Endothelial cell of umbilical vein (primary cell): ENCODE results near the gene TMUB2. TPM values are rescaled to one million over a fixed set of nuclear protein-coding genes. Genes with fewer than 3 reads are reported as not detected.

Source experiments
- BruUV-seq: library from RNA; stranded (reverse); fragments of 400-500 nt; replicated peaks from 2 replicates; lab custom pipeline; 2021; lab: Mats Ljungman, UMichigan
- CTCF ChIA-PET: fragments of 300-600, 350-600 bp; sonication (Branson Sonifier 250); formaldehyde crosslinking; loops from one replicate; lab custom pipeline; 2021; ENCODE audit warnings: antibody characterized with exemption, inconsistent platforms; lab: Charles Lee
- POLR2A ChIA-PET: fragments of 300-600, 350-600 bp; sonication (Branson Sonifier 250); formaldehyde crosslinking; loops from one replicate; lab custom pipeline; 2021; ENCODE audit warnings: antibody characterized with exemption, inconsistent platforms; lab: Charles Lee
- DNase-seq: peaks from one replicate; pipeline ENCODE4 v3.0.0-alpha.2; 2011; ENCODE audit warnings: low read depth, low spot score
- FAIRE-seq: peaks from 2 replicates; lab custom pipeline; 2011; peaks lifted over from hg19 to GRCh38; lab: Jason Lieb, UNC
- H2AFZ ChIP-seq: 2 replicates; pipeline ENCODE4 v1.6.0; 2012; ENCODE audit warnings: low read depth, low read length, control low read depth, inconsistent platforms
- H3K27ac ChIP-seq: 2 replicates; pipeline ENCODE4 v1.5.1; 2011; ENCODE audit warnings: low read depth, mild to moderate bottlenecking, control low read depth, low read length, moderate library complexity; ENCODE audit not compliant: insufficient read depth
- H3K27me3 ChIP-seq, 2 experiments: 2 replicates each; pipeline versions ENCODE4 v1.6.0 to v1.6.1; 2011; ENCODE audit warnings: low read length in 2 of 2, mixed read lengths in 1 of 2; ENCODE audit not compliant: control insufficient read depth in 2 of 2, insufficient read depth in 2 of 2
- H3K36me3 ChIP-seq, 2 experiments: 2 replicates in 1 of 2; 3 replicates in 1 of 2; pipeline ENCODE4 v1.5.1; 2011; ENCODE audit warnings: low read length in 2 of 2, mild to moderate bottlenecking in 1 of 2, moderate library complexity in 1 of 2; ENCODE audit not compliant: control insufficient read depth in 2 of 2, insufficient read depth in 2 of 2; ENCODE audit errors: extremely low read depth in 1 of 2
- H3K4me1 ChIP-seq: 3 replicates; pipeline ENCODE4 v1.5.1; 2011; ENCODE audit warnings: mild to moderate bottlenecking, low read length; ENCODE audit not compliant: control insufficient read depth, insufficient read depth; ENCODE audit errors: extremely low read depth
- H3K4me2 ChIP-seq: 2 replicates; pipeline ENCODE4 v1.6.1; 2011; ENCODE audit warnings: low read length, control low read depth, mixed read lengths; ENCODE audit not compliant: insufficient read depth
- H3K4me3 ChIP-seq, 3 experiments: fragments of 200-600 bp in 1 of 3; sonication (generic), shearing (Covaris generic) in 1 of 3; replicated peaks in 1 of 3; 2 replicates each; pipeline ENCODE4 v1.5.1; 2011 to 2016; ENCODE audit warnings: control low read depth in 3 of 3, low read length in 3 of 3, mild to moderate bottlenecking in 2 of 3, inconsistent platforms in 1 of 3, low read depth in 1 of 3, moderate library complexity in 1 of 3; ENCODE audit not compliant: insufficient read depth in 1 of 3
- H3K79me2 ChIP-seq: 2 replicates; pipeline ENCODE4 v1.6.0; 2012; ENCODE audit warnings: low read length, inconsistent platforms; ENCODE audit not compliant: control insufficient read depth, insufficient read depth
- H3K9ac ChIP-seq: replicated peaks from 2 replicates; pipeline ENCODE3; 2011; ENCODE audit warnings: low read length, control low read depth; ENCODE audit not compliant: insufficient read depth; ENCODE audit errors: extremely low read depth
- H3K9me1 ChIP-seq: replicated peaks from 3 replicates; pipeline ENCODE4 v1.6.0; 2011; ENCODE audit warnings: mild to moderate bottlenecking, low read length; ENCODE audit not compliant: control insufficient read depth, insufficient read depth; ENCODE audit errors: extremely low read depth
- H3K9me3 ChIP-seq: replicated peaks from 2 replicates; pipeline ENCODE4 v1.5.1; 2012; ENCODE audit warnings: low read length, inconsistent platforms; ENCODE audit not compliant: control insufficient read depth, insufficient read depth
- H4K20me1 ChIP-seq: replicated peaks from 2 replicates; pipeline ENCODE3; 2011; ENCODE audit warnings: mild to moderate bottlenecking, low read length; ENCODE audit not compliant: control insufficient read depth, insufficient read depth; ENCODE audit errors: extremely low read depth
- EZH2 ChIP-seq: IDR thresholded peaks from 2 replicates; pipeline ENCODE4 v1.6.1; 2012; ENCODE audit warnings: borderline replicate concordance, low read depth, mild to moderate bottlenecking, moderate library complexity, low read length, inconsistent platforms; ENCODE audit not compliant: severe bottlenecking
- FOS ChIP-seq: IDR thresholded peaks from 2 replicates; pipeline ENCODE4 v1.6.1; 2011; ENCODE audit warnings: mild to moderate bottlenecking, low read length, moderate library complexity, borderline replicate concordance; ENCODE audit not compliant: insufficient read depth
- GATA2 ChIP-seq: IDR thresholded peaks from 2 replicates; pipeline ENCODE4 v1.7.0; 2011; ENCODE audit warnings: low read depth, mild to moderate bottlenecking, moderate library complexity, mixed read lengths, low read length; ENCODE audit not compliant: insufficient read length, insufficient read depth
- JUN ChIP-seq: IDR thresholded peaks from 2 replicates; pipeline ENCODE4 v1.6.1; 2011; ENCODE audit warnings: borderline replicate concordance, low read depth; ENCODE audit not compliant: insufficient read length, insufficient read depth
- MYC ChIP-seq: IDR thresholded peaks from one replicate; pipeline ENCODE4 v1.6.1; 2011; ENCODE audit warnings: mild to moderate bottlenecking, low read depth, low read length
- POLR2A ChIP-seq: IDR thresholded peaks from 2 replicates; pipeline ENCODE4 v1.6.1; 2012; ENCODE audit warnings: low read depth, mild to moderate bottlenecking, control low read depth, low read length
- POLR2AphosphoS5 ChIP-seq: IDR thresholded peaks from 2 replicates; pipeline ENCODE4 v1.6.1; 2012; ENCODE audit warnings: low read depth, mild to moderate bottlenecking, control low read depth, low read length, moderate library complexity; ENCODE audit not compliant: insufficient read depth
- dilution Hi-C: fragments of 300-500 bp; cut with MboI; formaldehyde crosslinking; loops from one replicate; pipeline ENCODE4 v1.15.0; 2019; ENCODE audit warnings: low sequenced_read_pairs; ENCODE audit not compliant: extremely low pct_ligation_motif_present
- intact Hi-C: fragments of 100-400 bp; cut with micrococcal nuclease; formaldehyde crosslinking; loops from one replicate; pipeline ENCODE4 v1.10.0; 2022
- polyA plus RNA-seq, 4 experiments: library from polyadenylated mRNA; depleted of rRNA in 3 of 4; stranded (reverse) in 3 of 4; unstranded in 1 of 4; fragments of >200 nt; gene quantifications; 2 replicates each; pipeline versions ENCODE4 v1.2.1 to v1.2.3, GENCODE V29; 2011 to 2012; ENCODE audit warnings: missing spikeins in 1 of 4
- total RNA-seq: library from RNA; stranded (reverse); gene quantifications from 2 replicates; pipeline ENCODE4 v1.2.3, GENCODE V29; 2021
- TF ChIP-seq, protein P1 (sequence below): IDR thresholded peaks from 2 replicates; pipeline ENCODE4 v1.6.1; 2011; ENCODE audit not compliant: insufficient read depth, insufficient read length
- TF ChIP-seq, protein P2 (sequence below), 2 donors: IDR thresholded peaks; 1 replicate in 1 of 2; 2 replicates in 1 of 2; pipeline ENCODE4 v1.5.1; 2011; ENCODE audit warnings: low read length in 2 of 2, mild to moderate bottlenecking in 2 of 2, moderate library complexity in 2 of 2, control low read depth in 1 of 2, inconsistent platforms in 1 of 2, low read depth in 1 of 2; ENCODE audit not compliant: insufficient read depth in 1 of 2; ENCODE audit errors: extremely low read depth in 1 of 2

The TMUB2 gene
- total and polyA plus RNA-seq, 2 donors (not counting 3 experiments of a cell fraction or from before 2014, with no cell fraction given): 43.6 to 72.5 TPM

DNA sequence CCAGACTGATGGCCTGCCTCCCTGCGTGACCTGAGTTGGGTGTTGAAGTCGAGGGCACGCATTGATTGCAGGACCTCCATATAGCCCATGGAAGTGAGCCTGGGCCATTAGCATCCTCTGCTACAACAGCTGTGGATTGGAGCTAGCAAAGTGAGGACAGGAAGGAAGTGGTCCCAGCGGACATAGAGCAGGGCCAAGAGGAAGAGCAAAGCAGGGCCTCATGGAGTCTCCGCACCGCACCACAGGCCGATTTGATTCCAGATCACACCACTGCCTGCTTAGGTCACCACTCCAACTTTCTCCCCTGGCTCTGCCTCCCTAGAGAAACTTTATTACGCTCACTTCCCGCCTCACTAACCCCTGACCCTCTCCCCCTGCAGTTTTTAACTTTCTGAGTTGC, 43.4 kb downstream of the TMUB2 start:
- CTCF ChIA-PET: no interaction called here
- POLR2A ChIA-PET: no interaction called here
- Histone ChIP-seq H2AFZ (no peak overlapping the region), H3K9me3 (no peaks in the 10 kb centered on the region), H3K27me3 (no peaks in the 10 kb centered on the region), H3K27ac (no peak overlapping the region), H3K36me3 (no peaks in the 10 kb centered on the region), H3K4me3 (no peak overlapping the region), H3K4me2 (no peak overlapping the region), H3K4me1 (peaks cover 7% of the 10 kb centered on the region), H3K79me2 (no peaks in the 10 kb centered on the region), H4K20me1 (no peaks in the 10 kb centered on the region), H3K9me1 (no peaks in the 10 kb centered on the region), H3K9ac (no peak overlapping the region)
- no peak for DNase-seq
- BruUV-seq: no TSS peak
- TF ChIP-seq POLR2AphosphoS5: no peak
- TF ChIP-seq, protein P1, sequence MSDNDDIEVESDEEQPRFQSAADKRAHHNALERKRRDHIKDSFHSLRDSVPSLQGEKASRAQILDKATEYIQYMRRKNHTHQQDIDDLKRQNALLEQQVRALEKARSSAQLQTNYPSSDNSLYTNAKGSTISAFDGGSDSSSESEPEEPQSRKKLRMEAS: no peak
- no peak for TF ChIP-seq MYC
- no peak for TF ChIP-seq JUN
- TF ChIP-seq EZH2: no peak
- no peak for TF ChIP-seq POLR2A
- no peak for TF ChIP-seq GATA2
- TF ChIP-seq, protein P2, sequence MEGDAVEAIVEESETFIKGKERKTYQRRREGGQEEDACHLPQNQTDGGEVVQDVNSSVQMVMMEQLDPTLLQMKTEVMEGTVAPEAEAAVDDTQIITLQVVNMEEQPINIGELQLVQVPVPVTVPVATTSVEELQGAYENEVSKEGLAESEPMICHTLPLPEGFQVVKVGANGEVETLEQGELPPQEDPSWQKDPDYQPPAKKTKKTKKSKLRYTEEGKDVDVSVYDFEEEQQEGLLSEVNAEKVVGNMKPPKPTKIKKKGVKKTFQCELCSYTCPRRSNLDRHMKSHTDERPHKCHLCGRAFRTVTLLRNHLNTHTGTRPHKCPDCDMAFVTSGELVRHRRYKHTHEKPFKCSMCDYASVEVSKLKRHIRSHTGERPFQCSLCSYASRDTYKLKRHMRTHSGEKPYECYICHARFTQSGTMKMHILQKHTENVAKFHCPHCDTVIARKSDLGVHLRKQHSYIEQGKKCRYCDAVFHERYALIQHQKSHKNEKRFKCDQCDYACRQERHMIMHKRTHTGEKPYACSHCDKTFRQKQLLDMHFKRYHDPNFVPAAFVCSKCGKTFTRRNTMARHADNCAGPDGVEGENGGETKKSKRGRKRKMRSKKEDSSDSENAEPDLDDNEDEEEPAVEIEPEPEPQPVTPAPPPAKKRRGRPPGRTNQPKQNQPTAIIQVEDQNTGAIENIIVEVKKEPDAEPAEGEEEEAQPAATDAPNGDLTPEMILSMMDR (IDR thresholded peaks at IDR 0.05; ENCODE audit: extremely low read depth in 1 of 2, insufficient read depth in 1 of 2, low read depth in 1 of 2, low read length in 2 of 2): no peak
- no peak for TF ChIP-seq FOS
- dilution Hi-C loops: no loop called here
- intact Hi-C loops: no loop called here
- no peak for FAIRE-seq
